HEK293T (cell line): ENCODE data around the gene MICOS13.

ENCODE experiments used
- CTCF ChIA-PET: fragments of 350-600 bp; formaldehyde crosslinking; extraction: SDS; loops from one replicate; lab custom pipeline; 2021; ENCODE audit warnings: antibody characterized with exemption, inconsistent platforms; lab: Yijun Ruan, JAX
- POLR2A ChIA-PET: fragments of 350-600 bp; formaldehyde crosslinking; extraction: SDS; loops from one replicate; lab custom pipeline; 2020; ENCODE audit warnings: antibody characterized with exemption, inconsistent platforms; lab: Yijun Ruan, JAX
- DNase-seq: peaks from one replicate; pipeline ENCODE4 v3.0.0; 2012; ENCODE audit warnings: mixed read lengths; ENCODE audit errors: extremely low spot score
- ARNT ChIP-seq: fragments of 450-650 bp; IDR thresholded peaks from 2 replicates; pipeline ENCODE4 v1.6.1; 2017; ENCODE audit warnings: mild to moderate bottlenecking
- BHLHE40 ChIP-seq: fragments of 450-650 bp; IDR thresholded peaks from 2 replicates; pipeline ENCODE4 v1.6.1; 2016; ENCODE audit warnings: mild to moderate bottlenecking, moderate library complexity, borderline replicate concordance
- CTBP1 ChIP-seq: fragments of 450-650 bp; IDR thresholded peaks from 2 replicates; pipeline ENCODE4 v1.6.1; 2016; ENCODE audit warnings: borderline replicate concordance
- ELF4 ChIP-seq: fragments of 450-650 bp; IDR thresholded peaks from 2 replicates; pipeline ENCODE4 v1.6.1; 2017; ENCODE audit warnings: antibody characterized with exemption
- FOXA1 ChIP-seq: fragments of 450-650 bp; IDR thresholded peaks from 2 replicates; pipeline ENCODE4 v1.6.1; 2016; ENCODE audit warnings: mild to moderate bottlenecking
- FOXK2 ChIP-seq: fragments of 450-650 bp; IDR thresholded peaks from 2 replicates; pipeline ENCODE4 v1.6.1; 2016; ENCODE audit warnings: mild to moderate bottlenecking
- FOXM1 ChIP-seq: fragments of 450-650 bp; IDR thresholded peaks from 2 replicates; pipeline ENCODE4 v1.6.1; 2017; ENCODE audit warnings: mild to moderate bottlenecking, borderline replicate concordance
- HDGF ChIP-seq: fragments of 450-650 bp; IDR thresholded peaks from 2 replicates; pipeline ENCODE4 v1.6.1; 2017; ENCODE audit warnings: antibody characterized with exemption, borderline replicate concordance
- L3MBTL2 ChIP-seq: fragments of 450-650 bp; conservative IDR thresholded peaks from 2 replicates; pipeline ENCODE4 v1.6.1; 2016; ENCODE audit warnings: mild to moderate bottlenecking
- LEF1 ChIP-seq: fragments of 450-650 bp; IDR thresholded peaks from 2 replicates; pipeline ENCODE4 v1.6.1; 2017; ENCODE audit warnings: mild to moderate bottlenecking, borderline replicate concordance
- NFRKB ChIP-seq: fragments of 450-650 bp; IDR thresholded peaks from 2 replicates; pipeline ENCODE4 v1.6.1; 2016; ENCODE audit warnings: mild to moderate bottlenecking, moderate library complexity
- PKNOX1 ChIP-seq: fragments of 450-650 bp; IDR thresholded peaks from 2 replicates; pipeline ENCODE4 v1.6.1; 2016
- SP1 ChIP-seq: fragments of 450-650 bp; IDR thresholded peaks from 2 replicates; pipeline ENCODE4 v1.6.1; 2017
- SUZ12 ChIP-seq: fragments of 450-650 bp; IDR thresholded peaks from 2 replicates; pipeline ENCODE4 v1.6.1; 2016; ENCODE audit warnings: mild to moderate bottlenecking
- TARDBP ChIP-seq: fragments of 450-650 bp; IDR thresholded peaks from 2 replicates; pipeline ENCODE4 v1.6.1; 2016
- ZNF384 ChIP-seq: fragments of 450-650 bp; IDR thresholded peaks from 2 replicates; pipeline ENCODE4 v1.6.1; 2016

MICOS13 gene

GRCh38 chr19:5676105-5676771 is 4.1 kb downstream of the MICOS13 start:
- no peak for TF ChIP-seq SP1
- no peak for TF ChIP-seq SUZ12
- TF ChIP-seq LEF1, result no peak
- no peak for TF ChIP-seq CTBP1
- no peak for TF ChIP-seq ARNT
- no peak for TF ChIP-seq ZNF384
- ChIA-PET CTCF (interaction anchor here (0.6 kb wide), 1 partner anchor 1523 kb away, joined by 3 read pairs; the partner anchor contains the start of gene CREB3L3), POLR2A (interaction anchor here (1.0 to 2.7 kb wide), 4 partner anchors 10 to 53 kb away, joined by 3 to 8 read pairs (median 4); partner anchors contain the start of genes RPL36, SAFB and SAFB2)
- no peak for DNase-seq

- ChIA-PET POLR2A (interaction anchor here (2.7 kb wide), 1 partner anchor 12 kb away, joined by 8 read pairs; no protein-coding TSS in a partner anchor), CTCF (no interaction called here)
- TF ChIP-seq FOXK2, result no peak
- TF ChIP-seq FOXA1, result no peak
- TF ChIP-seq BHLHE40, result no peak
- no peak for TF ChIP-seq LEF1
- no peak for TF ChIP-seq ZNF384
- TF ChIP-seq L3MBTL2, result no peak
- no peak for TF ChIP-seq HDGF
- TF ChIP-seq PKNOX1, result no peak
- no peak for TF ChIP-seq SUZ12
- TF ChIP-seq ARNT, result no peak
- no peak for TF ChIP-seq SP1
- no peak for TF ChIP-seq ELF4
- TF ChIP-seq FOXM1, result no peak
- TF ChIP-seq CTBP1, result no peak
- TF ChIP-seq TARDBP, result no peak
- no peak for TF ChIP-seq NFRKB
- no peak for DNase-seq
Measured at GRCh38 chr19:5674714-5675113, 5.6 kb downstream of the MICOS13 start.

GRCh38 chr19:5673752-5674151 is 6.6 kb downstream of the MICOS13 start:
- TF ChIP-seq SUZ12 (no peak), PKNOX1 (no peak), SP1 (no peak), HDGF (no peak), NFRKB (no peak), FOXM1 (no peak), ARNT (no peak), BHLHE40 (no peak), ZNF384 (no peak), ELF4 (no peak), L3MBTL2 (no peak)
- CTCF ChIA-PET, result no interaction called here
- POLR2A ChIA-PET, result no interaction called here
- no peak for DNase-seq

GRCh38 chr19:5672708-5673459 is 7.4 kb downstream of the MICOS13 start:
- POLR2A ChIA-PET, result no interaction called here
- TF ChIP-seq PKNOX1 (no peak), SP1 (no peak), SUZ12 (no peak), ARNT (no peak), L3MBTL2 (no peak), FOXA1 (no peak), ZNF384 (no peak), FOXK2 (no peak)
- CTCF ChIA-PET, result no interaction called here
- DNase-seq, result no peak

GRCh38 chr19:5671600-5671999 is 8.7 kb downstream of the MICOS13 start:
- ChIA-PET CTCF (interaction anchor here (1.1 kb wide), 1 partner anchor 18 kb away, joined by 4 read pairs; the partner anchor contains the start of gene RPL36), POLR2A (no interaction called here)
- DNase-seq, result no peak
- TF ChIP-seq SP1 (no peak), ZNF384 (no peak), BHLHE40 (no peak), FOXM1 (no peak), NFRKB (no peak), CTBP1 (no peak), ELF4 (no peak), ARNT (no peak), PKNOX1 (no peak), FOXA1 (no peak), L3MBTL2 (no peak), HDGF (no peak), TARDBP (no peak), LEF1 (no peak), SUZ12 (no peak)
